ENCODE data around the gene PPP4R3A. TPM values are rescaled to one million over a fixed set of nuclear protein-coding genes. Genes with fewer than 3 reads are reported as not detected.
"Not testable (repeated sequence)": the region's sequence is repeated elsewhere in the genome, so short reads cannot be mapped to it uniquely, and the experiment has no call there.

PPP4R3A gene
- total RNA-seq, 1 experiment from 2014 or later = 124 TPM

DNA sequence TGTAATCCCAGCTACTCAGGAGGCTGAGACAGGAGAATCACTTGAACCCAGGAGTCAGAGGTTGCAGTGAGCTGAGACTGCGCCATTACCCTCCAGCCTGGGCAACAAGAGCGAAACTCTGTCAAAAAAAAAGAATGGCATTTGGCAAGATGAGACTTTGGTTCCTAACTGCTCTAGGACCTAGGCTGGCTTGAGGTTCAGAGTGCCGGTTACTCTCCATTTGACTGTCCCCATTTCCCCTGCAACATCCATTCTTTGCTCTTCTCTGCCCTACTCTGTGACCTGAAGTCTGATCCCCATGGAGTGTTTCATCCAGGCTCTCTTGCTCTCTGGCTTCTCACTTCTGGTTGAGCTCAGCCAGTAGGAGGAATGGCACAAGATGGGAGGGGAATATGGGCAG, 26.2 kb upstream of the PPP4R3A start (continued):
- TF ChIP-seq, protein P1, sequence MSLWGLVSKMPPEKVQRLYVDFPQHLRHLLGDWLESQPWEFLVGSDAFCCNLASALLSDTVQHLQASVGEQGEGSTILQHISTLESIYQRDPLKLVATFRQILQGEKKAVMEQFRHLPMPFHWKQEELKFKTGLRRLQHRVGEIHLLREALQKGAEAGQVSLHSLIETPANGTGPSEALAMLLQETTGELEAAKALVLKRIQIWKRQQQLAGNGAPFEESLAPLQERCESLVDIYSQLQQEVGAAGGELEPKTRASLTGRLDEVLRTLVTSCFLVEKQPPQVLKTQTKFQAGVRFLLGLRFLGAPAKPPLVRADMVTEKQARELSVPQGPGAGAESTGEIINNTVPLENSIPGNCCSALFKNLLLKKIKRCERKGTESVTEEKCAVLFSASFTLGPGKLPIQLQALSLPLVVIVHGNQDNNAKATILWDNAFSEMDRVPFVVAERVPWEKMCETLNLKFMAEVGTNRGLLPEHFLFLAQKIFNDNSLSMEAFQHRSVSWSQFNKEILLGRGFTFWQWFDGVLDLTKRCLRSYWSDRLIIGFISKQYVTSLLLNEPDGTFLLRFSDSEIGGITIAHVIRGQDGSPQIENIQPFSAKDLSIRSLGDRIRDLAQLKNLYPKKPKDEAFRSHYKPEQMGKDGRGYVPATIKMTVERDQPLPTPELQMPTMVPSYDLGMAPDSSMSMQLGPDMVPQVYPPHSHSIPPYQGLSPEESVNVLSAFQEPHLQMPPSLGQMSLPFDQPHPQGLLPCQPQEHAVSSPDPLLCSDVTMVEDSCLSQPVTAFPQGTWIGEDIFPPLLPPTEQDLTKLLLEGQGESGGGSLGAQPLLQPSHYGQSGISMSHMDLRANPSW (CRISPR knock-in tag; conservative IDR thresholded peaks at IDR 0.05; ENCODE audit: low read depth) = no peak
- TF ChIP-seq, protein P2, sequence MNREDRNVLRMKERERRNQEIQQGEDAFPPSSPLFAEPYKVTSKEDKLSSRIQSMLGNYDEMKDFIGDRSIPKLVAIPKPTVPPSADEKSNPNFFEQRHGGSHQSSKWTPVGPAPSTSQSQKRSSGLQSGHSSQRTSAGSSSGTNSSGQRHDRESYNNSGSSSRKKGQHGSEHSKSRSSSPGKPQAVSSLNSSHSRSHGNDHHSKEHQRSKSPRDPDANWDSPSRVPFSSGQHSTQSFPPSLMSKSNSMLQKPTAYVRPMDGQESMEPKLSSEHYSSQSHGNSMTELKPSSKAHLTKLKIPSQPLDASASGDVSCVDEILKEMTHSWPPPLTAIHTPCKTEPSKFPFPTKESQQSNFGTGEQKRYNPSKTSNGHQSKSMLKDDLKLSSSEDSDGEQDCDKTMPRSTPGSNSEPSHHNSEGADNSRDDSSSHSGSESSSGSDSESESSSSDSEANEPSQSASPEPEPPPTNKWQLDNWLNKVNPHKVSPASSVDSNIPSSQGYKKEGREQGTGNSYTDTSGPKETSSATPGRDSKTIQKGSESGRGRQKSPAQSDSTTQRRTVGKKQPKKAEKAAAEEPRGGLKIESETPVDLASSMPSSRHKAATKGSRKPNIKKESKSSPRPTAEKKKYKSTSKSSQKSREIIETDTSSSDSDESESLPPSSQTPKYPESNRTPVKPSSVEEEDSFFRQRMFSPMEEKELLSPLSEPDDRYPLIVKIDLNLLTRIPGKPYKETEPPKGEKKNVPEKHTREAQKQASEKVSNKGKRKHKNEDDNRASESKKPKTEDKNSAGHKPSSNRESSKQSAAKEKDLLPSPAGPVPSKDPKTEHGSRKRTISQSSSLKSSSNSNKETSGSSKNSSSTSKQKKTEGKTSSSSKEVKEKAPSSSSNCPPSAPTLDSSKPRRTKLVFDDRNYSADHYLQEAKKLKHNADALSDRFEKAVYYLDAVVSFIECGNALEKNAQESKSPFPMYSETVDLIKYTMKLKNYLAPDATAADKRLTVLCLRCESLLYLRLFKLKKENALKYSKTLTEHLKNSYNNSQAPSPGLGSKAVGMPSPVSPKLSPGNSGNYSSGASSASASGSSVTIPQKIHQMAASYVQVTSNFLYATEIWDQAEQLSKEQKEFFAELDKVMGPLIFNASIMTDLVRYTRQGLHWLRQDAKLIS (CRISPR knock-in tag; IDR thresholded peaks at IDR 0.05; ENCODE audit: borderline replicate concordance) = no peak
- TF ChIP-seq NFATC4 (CRISPR knock-in tag; IDR thresholded peaks at IDR 0.05) = no peak

DNA sequence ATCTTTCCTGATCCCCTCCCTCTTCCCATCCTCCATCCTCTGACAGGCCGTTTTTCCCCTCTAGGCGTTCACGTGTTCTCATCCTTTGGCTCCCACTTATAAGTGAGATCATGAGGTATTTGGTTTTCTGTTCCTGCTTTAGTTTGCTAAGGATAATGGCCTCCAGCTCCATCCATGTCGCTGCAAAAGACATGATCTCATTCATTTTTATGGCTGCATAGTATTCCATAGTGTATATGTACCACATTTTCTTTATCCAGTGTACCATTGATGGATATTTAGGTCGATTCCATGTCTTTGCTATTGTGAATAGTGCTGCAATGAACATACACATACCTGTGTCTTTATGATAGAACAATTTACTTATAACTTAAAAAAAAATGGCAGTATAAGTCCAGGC, 23.9 kb upstream of the PPP4R3A start:
- H3K27ac Mint-ChIP-seq; POLR2A ChIA-PET; CTCF ChIA-PET; ATAC-seq; H3K4me1 Mint-ChIP-seq; DNase-seq (ENCODE audit: low spot score); H3K36me3 Mint-ChIP-seq; H3K27me3 Mint-ChIP-seq (ENCODE audit: low read depth); H3K4me3 Mint-ChIP-seq: not testable (repeated sequence)
- peaks cover 13% of the 10 kb centered on the region for H3K9me3 Mint-ChIP-seq

DNA sequence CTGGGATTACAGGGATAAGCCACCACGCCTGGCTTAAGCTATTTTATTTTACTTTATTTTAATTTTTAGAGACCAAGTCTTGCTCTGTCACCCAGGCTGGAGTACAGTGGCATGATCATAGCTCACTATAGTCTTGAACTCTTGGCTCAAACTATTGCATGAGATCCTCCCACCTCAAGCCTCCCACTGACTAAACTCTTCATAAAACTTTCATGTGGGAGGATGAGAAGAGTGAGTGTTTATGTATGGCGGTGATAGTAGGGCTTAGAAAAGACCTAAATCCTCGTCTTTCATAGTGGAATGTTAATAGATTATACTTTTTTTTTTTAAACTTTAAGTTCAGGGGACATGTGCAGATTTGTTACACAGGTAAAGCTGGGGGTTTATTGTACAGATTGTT, 23.5 kb upstream of the PPP4R3A start:
- ChIA-PET CTCF (no interaction called here), POLR2A (no interaction called here)
- Mint-ChIP-seq H3K4me1 (no peaks in the 10 kb centered on the region), H3K9me3 (peaks cover 9% of the 10 kb centered on the region), H3K4me3 (no peak overlapping the region), H3K36me3 (no peaks in the 10 kb centered on the region), H3K27me3 (ENCODE audit: low read depth) (peaks cover 3% of the 10 kb centered on the region), H3K27ac (no peak overlapping the region)
- no peak for DNase-seq (ENCODE audit: low spot score)
- no peak for TF ChIP-seq ZNF263 (CRISPR knock-in tag; IDR thresholded peaks at IDR 0.05; ENCODE audit: low read depth)
- ATAC-seq = no peak

DNA sequence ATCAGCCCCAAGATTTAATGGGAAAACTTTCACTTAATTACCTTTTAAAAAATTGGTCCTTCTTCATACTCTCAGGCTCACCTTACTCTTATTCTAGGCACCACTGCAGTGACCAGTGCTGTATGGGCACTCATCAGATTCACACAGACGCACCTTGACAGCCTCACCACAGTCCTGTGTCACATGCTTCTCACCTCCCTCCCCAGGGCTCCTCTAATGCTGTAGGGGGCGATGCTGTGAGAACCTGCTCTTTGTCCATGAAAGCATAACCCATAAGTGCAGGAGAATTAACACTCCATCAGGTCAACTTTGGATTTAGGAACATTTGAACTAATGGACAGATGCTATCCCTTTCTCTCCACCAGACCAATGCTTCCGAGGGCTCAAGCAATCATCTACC, 13.9 kb upstream of the PPP4R3A start:
- Mint-ChIP-seq H3K27ac (no peak overlapping the region), H3K4me3 (no peak overlapping the region), H3K9me3 (peaks cover 13% of the 10 kb centered on the region), H3K27me3 (ENCODE audit: low read depth) (peaks cover 13% of the 10 kb centered on the region), H3K4me1 (no peaks in the 10 kb centered on the region), H3K36me3 (no peaks in the 10 kb centered on the region)
- ChIA-PET POLR2A (no interaction called here), CTCF (no interaction called here)
- TF ChIP-seq, protein P3, sequence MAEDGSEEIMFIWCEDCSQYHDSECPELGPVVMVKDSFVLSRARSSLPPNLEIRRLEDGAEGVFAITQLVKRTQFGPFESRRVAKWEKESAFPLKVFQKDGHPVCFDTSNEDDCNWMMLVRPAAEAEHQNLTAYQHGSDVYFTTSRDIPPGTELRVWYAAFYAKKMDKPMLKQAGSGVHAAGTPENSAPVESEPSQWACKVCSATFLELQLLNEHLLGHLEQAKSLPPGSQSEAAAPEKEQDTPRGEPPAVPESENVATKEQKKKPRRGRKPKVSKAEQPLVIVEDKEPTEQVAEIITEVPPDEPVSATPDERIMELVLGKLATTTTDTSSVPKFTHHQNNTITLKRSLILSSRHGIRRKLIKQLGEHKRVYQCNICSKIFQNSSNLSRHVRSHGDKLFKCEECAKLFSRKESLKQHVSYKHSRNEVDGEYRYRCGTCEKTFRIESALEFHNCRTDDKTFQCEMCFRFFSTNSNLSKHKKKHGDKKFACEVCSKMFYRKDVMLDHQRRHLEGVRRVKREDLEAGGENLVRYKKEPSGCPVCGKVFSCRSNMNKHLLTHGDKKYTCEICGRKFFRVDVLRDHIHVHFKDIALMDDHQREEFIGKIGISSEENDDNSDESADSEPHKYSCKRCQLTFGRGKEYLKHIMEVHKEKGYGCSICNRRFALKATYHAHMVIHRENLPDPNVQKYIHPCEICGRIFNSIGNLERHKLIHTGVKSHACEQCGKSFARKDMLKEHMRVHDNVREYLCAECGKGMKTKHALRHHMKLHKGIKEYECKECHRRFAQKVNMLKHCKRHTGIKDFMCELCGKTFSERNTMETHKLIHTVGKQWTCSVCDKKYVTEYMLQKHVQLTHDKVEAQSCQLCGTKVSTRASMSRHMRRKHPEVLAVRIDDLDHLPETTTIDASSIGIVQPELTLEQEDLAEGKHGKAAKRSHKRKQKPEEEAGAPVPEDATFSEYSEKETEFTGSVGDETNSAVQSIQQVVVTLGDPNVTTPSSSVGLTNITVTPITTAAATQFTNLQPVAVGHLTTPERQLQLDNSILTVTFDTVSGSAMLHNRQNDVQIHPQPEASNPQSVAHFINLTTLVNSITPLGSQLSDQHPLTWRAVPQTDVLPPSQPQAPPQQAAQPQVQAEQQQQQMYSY (CRISPR knock-in tag; IDR thresholded peaks at IDR 0.05) = no peak
- TF ChIP-seq, protein P4, sequence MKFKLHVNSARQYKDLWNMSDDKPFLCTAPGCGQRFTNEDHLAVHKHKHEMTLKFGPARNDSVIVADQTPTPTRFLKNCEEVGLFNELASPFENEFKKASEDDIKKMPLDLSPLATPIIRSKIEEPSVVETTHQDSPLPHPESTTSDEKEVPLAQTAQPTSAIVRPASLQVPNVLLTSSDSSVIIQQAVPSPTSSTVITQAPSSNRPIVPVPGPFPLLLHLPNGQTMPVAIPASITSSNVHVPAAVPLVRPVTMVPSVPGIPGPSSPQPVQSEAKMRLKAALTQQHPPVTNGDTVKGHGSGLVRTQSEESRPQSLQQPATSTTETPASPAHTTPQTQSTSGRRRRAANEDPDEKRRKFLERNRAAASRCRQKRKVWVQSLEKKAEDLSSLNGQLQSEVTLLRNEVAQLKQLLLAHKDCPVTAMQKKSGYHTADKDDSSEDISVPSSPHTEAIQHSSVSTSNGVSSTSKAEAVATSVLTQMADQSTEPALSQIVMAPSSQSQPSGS (CRISPR knock-in tag; IDR thresholded peaks at IDR 0.05; ENCODE audit: borderline replicate concordance, low read depth) = no peak
- TF ChIP-seq RORB (CRISPR knock-in tag; IDR thresholded peaks at IDR 0.05) = no peak
- TF ChIP-seq CBFB (CRISPR knock-in tag; IDR thresholded peaks at IDR 0.05; ENCODE audit: low read depth) = no peak
- TF ChIP-seq NFE2L1 (CRISPR knock-in tag; IDR thresholded peaks at IDR 0.05) = no peak
- TF ChIP-seq, protein P5, sequence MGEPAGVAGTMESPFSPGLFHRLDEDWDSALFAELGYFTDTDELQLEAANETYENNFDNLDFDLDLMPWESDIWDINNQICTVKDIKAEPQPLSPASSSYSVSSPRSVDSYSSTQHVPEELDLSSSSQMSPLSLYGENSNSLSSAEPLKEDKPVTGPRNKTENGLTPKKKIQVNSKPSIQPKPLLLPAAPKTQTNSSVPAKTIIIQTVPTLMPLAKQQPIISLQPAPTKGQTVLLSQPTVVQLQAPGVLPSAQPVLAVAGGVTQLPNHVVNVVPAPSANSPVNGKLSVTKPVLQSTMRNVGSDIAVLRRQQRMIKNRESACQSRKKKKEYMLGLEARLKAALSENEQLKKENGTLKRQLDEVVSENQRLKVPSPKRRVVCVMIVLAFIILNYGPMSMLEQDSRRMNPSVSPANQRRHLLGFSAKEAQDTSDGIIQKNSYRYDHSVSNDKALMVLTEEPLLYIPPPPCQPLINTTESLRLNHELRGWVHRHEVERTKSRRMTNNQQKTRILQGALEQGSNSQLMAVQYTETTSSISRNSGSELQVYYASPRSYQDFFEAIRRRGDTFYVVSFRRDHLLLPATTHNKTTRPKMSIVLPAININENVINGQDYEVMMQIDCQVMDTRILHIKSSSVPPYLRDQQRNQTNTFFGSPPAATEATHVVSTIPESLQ (CRISPR knock-in tag; IDR thresholded peaks at IDR 0.05) = no peak
- TF ChIP-seq FOXP1 (CRISPR knock-in tag; IDR thresholded peaks at IDR 0.05; ENCODE audit: borderline replicate concordance) = no peak
- no peak for TF ChIP-seq TCF7 (CRISPR knock-in tag; IDR thresholded peaks at IDR 0.05; ENCODE audit: low read depth)
- peak; percentile 57 for ATAC-seq
- no peak for DNase-seq (ENCODE audit: low spot score)
